A549 (cell line): ENCODE results near the gene MRPL42. TPM values are rescaled to one million over a fixed set of nuclear protein-coding genes. Genes with fewer than 3 reads are reported as not detected.
"Not testable (repeated sequence)": the region's sequence is repeated elsewhere in the genome, so short reads cannot be mapped to it uniquely, and the experiment has no call there.

Source experiments
- ATAC-seq, 2 experiments: fragments of 200-7000 bp in 1 of 2; fragments of >200 bp in 1 of 2; cut with Nextera tagmentation in 1 of 2; cut with Tn5 transposase in 1 of 2; 3 replicates each; pipeline versions ENCODE4 v1.8.0 to v1.9.1; 2018 to 2020; ENCODE audit warnings: mild to moderate bottlenecking in 1 of 2, moderate library complexity in 1 of 2
- CTCF ChIA-PET: fragments of 300-600 bp; sonication (Branson Sonifier 250); formaldehyde crosslinking; extraction: SDS; loops from one replicate; lab custom pipeline; 2021; ENCODE audit warnings: antibody characterized with exemption, inconsistent platforms; lab: Yijun Ruan, JAX
- POLR2A ChIA-PET: fragments of 350-600 bp; formaldehyde crosslinking; extraction: SDS; loops from one replicate; lab custom pipeline; 2021; ENCODE audit warnings: antibody characterized with exemption, inconsistent platforms; lab: Yijun Ruan, JAX
- DNase-seq, 2 experiments: peaks; one replicate each; pipeline versions ENCODE4 v3.0.0 to v3.0.0-alpha.2; 2011 to 2016; ENCODE audit warnings: low read depth in 1 of 2, low spot score in 1 of 2
- FAIRE-seq: peaks from 2 replicates; lab custom pipeline; 2011; peaks lifted over from hg19 to GRCh38; lab: Jason Lieb, UNC
- H3K27ac ChIP-seq, 2 experiments: fragments of >200 bp; sonication (Bioruptor Twin); formaldehyde crosslinking; 3 replicates each; pipeline ENCODE4 v1.5.1; 2016 to 2017
- H3K4me1 ChIP-seq: fragments of >200 bp; sonication (Bioruptor Twin); formaldehyde crosslinking; 3 replicates; pipeline ENCODE4 v1.6.1; 2016
- H3K4me2 ChIP-seq: fragments of >200 bp; sonication (Bioruptor Twin); formaldehyde crosslinking; 3 replicates; pipeline ENCODE4 v1.6.1; 2016
- H3K4me3 ChIP-seq: fragments of >200 bp; sonication (Bioruptor Twin); formaldehyde crosslinking; 3 replicates; pipeline ENCODE4 v1.5.1; 2016
- H3K9me3 ChIP-seq: fragments of >200 bp; sonication (Bioruptor Twin); formaldehyde crosslinking; 3 replicates; pipeline ENCODE4 v1.6.1; 2016
- BCL3 ChIP-seq: fragments of >200 bp; sonication (Bioruptor Twin); formaldehyde crosslinking; IDR thresholded peaks from 3 replicates; pipeline ENCODE4 v1.6.1; 2016
- BHLHE40 ChIP-seq: IDR thresholded peaks from 2 replicates; pipeline ENCODE4 v1.6.1; 2012; ENCODE audit warnings: low read depth, low read length, inconsistent platforms
- CBX2 ChIP-seq: fragments of 200-600 bp; sonication (generic); IDR thresholded peaks from 2 replicates; pipeline ENCODE4 v1.6.1; 2016; ENCODE audit warnings: low read depth, mild to moderate bottlenecking, borderline replicate concordance
- CEBPB ChIP-seq, 2 experiments: fragments of >200 bp in 1 of 2; sonication (Bioruptor Twin) in 1 of 2; formaldehyde crosslinking in 1 of 2; IDR thresholded peaks; 2 replicates each; pipeline ENCODE4 v1.6.1; 2012 to 2016
- CHD4 ChIP-seq: fragments of 200-600 bp; sonication (generic); IDR thresholded peaks from 2 replicates; pipeline ENCODE4 v1.6.1; 2016; ENCODE audit warnings: antibody characterized with exemption, mild to moderate bottlenecking, borderline replicate concordance
- CTCF ChIP-seq: fragments of >200 bp; sonication (Bioruptor Twin); formaldehyde crosslinking; IDR thresholded peaks from 3 replicates; pipeline ENCODE4 v1.5.1; 2016
- EP300 ChIP-seq, 2 experiments: fragments of >200 bp; sonication (Bioruptor Twin); formaldehyde crosslinking; IDR thresholded peaks; 2 replicates in 1 of 2; 3 replicates in 1 of 2; pipeline ENCODE4 v1.6.1; 2016 to 2017
- ESRRA ChIP-seq: fragments of 150-350 bp; IDR thresholded peaks from 2 replicates; pipeline ENCODE4 v1.6.1; 2014; ENCODE audit warnings: mild to moderate bottlenecking, low read length, borderline replicate concordance
- FOSL2 ChIP-seq, 2 experiments: fragments of 450-650 bp in 1 of 2; fragments of >200 bp in 1 of 2; sonication (Bioruptor Twin) in 1 of 2; formaldehyde crosslinking; IDR thresholded peaks; 2 replicates each; pipeline versions ENCODE4 v1.5.0 to v1.6.1; 2016 to 2020; ENCODE audit warnings: mild to moderate bottlenecking in 1 of 2, moderate library complexity in 1 of 2
- GATA3 ChIP-seq: IDR thresholded peaks from 2 replicates; pipeline ENCODE4 v1.6.1; 2012; ENCODE audit warnings: borderline replicate concordance
- HDAC2 ChIP-seq: fragments of 200-600 bp; sonication (generic); IDR thresholded peaks from 2 replicates; pipeline ENCODE4 v1.6.1; 2016
- HEYL ChIP-seq: fragments of 250-450 bp; sonication (Bioruptor Pico); IDR thresholded peaks from 2 replicates; pipeline ENCODE4 v1.8.0; 2021; ENCODE audit warnings: mild to moderate bottlenecking, moderate library complexity
- HOXB5 ChIP-seq: fragments of 250-450 bp; sonication (Bioruptor Pico); IDR thresholded peaks from 2 replicates; pipeline ENCODE4 v1.5.0; 2020; ENCODE audit warnings: mild to moderate bottlenecking, moderate library complexity
- JUN ChIP-seq, 2 experiments: fragments of >200 bp; sonication (Bioruptor Twin); formaldehyde crosslinking; IDR thresholded peaks; 2 replicates in 1 of 2; 3 replicates in 1 of 2; pipeline ENCODE4 v1.6.1; 2016 to 2017
- JUNB ChIP-seq: fragments of >200 bp; sonication (Bioruptor Twin); formaldehyde crosslinking; IDR thresholded peaks from 2 replicates; pipeline ENCODE4 v1.6.1; 2016
- KDM5A ChIP-seq: fragments of 200-600 bp; sonication (generic); IDR thresholded peaks from 2 replicates; pipeline ENCODE4 v1.6.1; 2016; ENCODE audit warnings: antibody characterized with exemption, mild to moderate bottlenecking
- PBX3 ChIP-seq: IDR thresholded peaks from 2 replicates; pipeline ENCODE4 v1.6.1; 2012
- POLR2A ChIP-seq: IDR thresholded peaks from 2 replicates; pipeline ENCODE4 v1.6.1; 2012; ENCODE audit warnings: mild to moderate bottlenecking, low read length
- POLR2AphosphoS2 ChIP-seq: conservative IDR thresholded peaks from 2 replicates; pipeline ENCODE4 v1.6.1; 2012; ENCODE audit warnings: low read length, improper control_type of control experiment, inconsistent platforms
- RARB ChIP-seq: fragments of 250-450 bp; sonication (Bioruptor Pico); IDR thresholded peaks from 2 replicates; pipeline ENCODE4 v1.8.0; 2021; ENCODE audit warnings: mild to moderate bottlenecking, moderate library complexity
- TFCP2L1 ChIP-seq: fragments of 250-450 bp; sonication (Bioruptor Pico); IDR thresholded peaks from 2 replicates; pipeline ENCODE4 v1.5.0; 2021; ENCODE audit warnings: mild to moderate bottlenecking
- ZSCAN20 ChIP-seq: fragments of 250-450 bp; sonication (Bioruptor Pico); IDR thresholded peaks from 2 replicates; pipeline ENCODE4 v1.8.0; 2022; ENCODE audit warnings: mild to moderate bottlenecking, moderate library complexity
- WGBS: methylation state at CpG from one replicate; pipeline ENCODE4 v1.1.6; 2017; ENCODE audit errors: missing lambda C conversion rate; 5-methylcytosine and 5-hydroxymethylcytosine counted together
- polyA plus RNA-seq, 4 experiments: library from polyadenylated mRNA; depleted of rRNA in 3 of 4; stranded (reverse); fragments of >200 nt; fragmentation: RNase III in 1 of 4; extraction: RNeasy Plus Mini Kit Qiagen cat#74134 plus additional on column Dnase treatment in 1 of 4; gene quantifications; 2 replicates in 3 of 4; 3 replicates in 1 of 4; pipeline ENCODE4 v1.2.3, GENCODE V29; 2011 to 2017
- TF ChIP-seq, protein P1 (sequence below): IDR thresholded peaks from 2 replicates; pipeline ENCODE4 v1.6.1; 2012
- TF ChIP-seq, protein P2 (sequence below): fragments of 250-450 bp; sonication (Bioruptor Pico); IDR thresholded peaks from 2 replicates; pipeline ENCODE4 v1.5.0; 2020; ENCODE audit warnings: low read depth, mild to moderate bottlenecking, moderate library complexity

MRPL42 gene
- polyA plus RNA-seq, 2 of the 4 experiments (the other 2 are of a cell fraction), result 73.6 to 201 TPM

GRCh38 chr12:93552427-93552826 lies 85.1 kb downstream of the MRPL42 start:
- CTCF ChIA-PET, result interaction anchor here (0.6 to 2.3 kb wide), 5 partner anchors 12 to 550 kb away, joined by 3 to 9 read pairs (median 5); no protein-coding TSS in a partner anchor
- no peak for ATAC-seq

DNA sequence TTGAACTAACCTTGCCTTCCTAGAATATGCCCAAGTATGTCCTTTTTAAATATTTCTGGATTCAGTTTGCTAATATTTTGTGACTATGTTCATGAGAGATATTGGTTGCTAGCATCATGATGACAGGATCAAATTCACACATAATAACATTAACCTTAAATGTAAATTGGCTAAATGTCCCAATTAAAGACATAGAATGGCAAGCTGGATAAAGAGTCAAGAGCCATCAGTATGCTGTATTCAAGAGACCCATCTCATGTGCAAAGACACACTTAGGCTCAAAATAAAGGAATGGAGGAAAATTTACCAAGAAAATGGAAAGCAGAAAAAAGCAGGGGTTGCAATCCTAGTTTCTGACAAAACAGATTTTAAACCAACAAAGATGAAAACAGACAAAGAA lies 90.6 kb downstream of the MRPL42 start:
- POLR2A ChIA-PET, H3K4me1 ChIP-seq, H3K4me2 ChIP-seq, H3K4me3 ChIP-seq, FAIRE-seq, DNase-seq, H3K27ac ChIP-seq, ATAC-seq: not testable (repeated sequence)
- H3K9me3 ChIP-seq, result peaks cover 27% of the 10 kb centered on the region
- CTCF ChIA-PET, result interaction anchor here (1.5 to 4.0 kb wide), 2 partner anchors 10 to 544 kb away, joined by 4 to 21 read pairs; no protein-coding TSS in a partner anchor

More at GRCh38 chr12:93552427-93552826, 85.1 kb downstream of the MRPL42 start:
- FAIRE-seq (no peak), DNase-seq (no peak)
- 53% methylated on average over 4 of the region's 4 CpGs for WGBS
- no peak overlapping the region for H3K4me3 ChIP-seq
- H3K27ac ChIP-seq, result no peak overlapping the region
- H3K9me3 ChIP-seq, result no peaks in the 10 kb centered on the region
- no peak for TF ChIP-seq EP300 (IDR thresholded peaks at IDR 0.05)
- no peak for TF ChIP-seq POLR2AphosphoS2
- no peak for TF ChIP-seq HEYL (CRISPR knock-in tag)
- POLR2A ChIA-PET, result no interaction called here
- no peaks in the 10 kb centered on the region for H3K4me1 ChIP-seq
- no peak overlapping the region for H3K4me2 ChIP-seq

DNA sequence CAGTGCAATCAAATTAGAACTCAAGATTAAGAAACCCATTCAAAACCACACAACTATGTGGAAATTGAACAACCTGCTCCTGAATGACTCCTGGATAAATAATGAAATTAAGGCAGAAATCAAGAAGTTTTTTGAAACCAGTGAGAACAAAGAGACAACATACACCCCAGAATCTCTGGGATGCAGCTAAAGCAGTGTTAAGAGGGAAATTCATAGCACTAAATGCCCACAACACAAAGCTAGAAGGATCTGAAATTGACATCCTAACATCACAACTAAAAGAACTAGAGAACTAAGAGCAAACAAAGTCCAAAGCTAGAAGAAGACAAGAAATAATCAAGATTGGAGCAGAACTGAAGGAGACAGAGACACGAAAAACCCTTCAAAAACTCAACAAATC lies 91.4 kb downstream of the MRPL42 start:
- ATAC-seq, POLR2A ChIA-PET, H3K4me3 ChIP-seq, H3K4me2 ChIP-seq, FAIRE-seq, H3K27ac ChIP-seq, DNase-seq: not testable (repeated sequence)
- WGBS, result 46% methylated on average over 1 of the region's 1 CpG
- Histone ChIP-seq H3K4me1 (peaks cover 12% of the 10 kb centered on the region), H3K9me3 (peaks cover 27% of the 10 kb centered on the region)
- 0 out of 2 replicates have a peak, but pooled peaks have one; percentile 22 for TF ChIP-seq HDAC2
- TF ChIP-seq, all 56 proteins: peak for 1; not testable (repeated sequence) for 55
- CTCF ChIA-PET, result interaction anchor here (0.6 to 4.0 kb wide), 3 partner anchors 9 to 543 kb away, joined by 3 to 21 read pairs (median 4); no protein-coding TSS in a partner anchor

DNA sequence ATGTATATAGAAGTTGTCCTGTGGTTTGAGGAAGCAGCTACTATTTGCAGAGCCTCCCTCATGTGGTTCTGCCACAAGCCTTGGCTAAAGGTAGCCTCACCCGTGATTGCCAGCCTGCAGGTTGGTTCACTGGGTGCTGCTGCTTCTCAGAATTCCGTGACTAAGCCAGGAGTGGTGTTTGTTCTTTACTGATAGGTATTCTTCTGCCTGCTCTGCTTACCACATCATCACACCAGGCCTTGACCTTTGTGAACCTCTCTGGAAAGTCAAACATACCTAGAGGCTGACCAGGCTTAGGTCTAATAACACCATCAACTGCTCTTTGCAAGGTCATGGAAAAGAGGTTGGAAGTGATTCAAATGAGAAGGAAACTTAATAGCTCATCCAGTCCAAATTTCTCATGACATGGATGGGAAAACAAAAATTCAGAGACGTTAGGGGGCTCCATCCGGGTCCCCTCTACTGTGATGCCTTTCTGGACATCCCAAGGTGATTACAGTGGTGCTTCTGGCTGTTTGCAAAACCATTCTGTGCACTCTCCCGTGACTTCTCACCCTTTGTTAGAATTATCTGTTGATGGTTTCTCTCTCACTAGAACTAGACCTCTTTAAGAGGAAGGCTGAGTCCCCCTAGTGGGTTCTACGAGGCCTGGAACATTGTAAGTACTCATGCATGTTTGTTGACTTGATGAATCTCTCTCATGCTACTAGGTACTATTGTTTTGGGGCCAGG lies 96.7 kb downstream of the MRPL42 start:
- Histone ChIP-seq H3K9me3 (peaks cover 16% of the 10 kb centered on the region), H3K27ac (peak overlapping the region; percentile 63 to 77), H3K4me1 (peaks cover 27% of the 10 kb centered on the region), H3K4me2 (peak overlapping the region; percentile 65), H3K4me3 (no peak overlapping the region)
- CTCF ChIA-PET, result interaction anchor here (0.6 to 12.6 kb wide), 18 partner anchors 9 to 538 kb away, joined by 3 to 91 read pairs (median 4); no protein-coding TSS in a partner anchor
- peak; percentile 96 to 97 for ATAC-seq
- WGBS, result 2% methylated on average over 6 of the region's 6 CpGs
- POLR2A ChIA-PET, result interaction anchor here (0.6 to 2.2 kb wide), 3 partner anchors 61 to 222 kb away, joined by 4 to 6 read pairs (median 4); partner anchors contain the start of gene UBE2N
- DNase-seq, result peak; percentile 76 to 89
- peak; percentile 85 for FAIRE-seq
- TF ChIP-seq EP300 (IDR thresholded peaks at IDR 0.05), result peak; percentile 48 to 73; a peak in 2 of 5 replicates
- TF ChIP-seq FOSL2 (IDR thresholded peaks at IDR 0.05), result peak; percentile 33; the same call in 1 of the 2 replicates
- TF ChIP-seq FOSL2 (CRISPR knock-in tag; IDR thresholded peaks at IDR 0.05), result peak; percentile 82
- TF ChIP-seq JUNB, result peak; percentile 69
- TF ChIP-seq CHD4, result no peak
- TF ChIP-seq, protein P1, sequence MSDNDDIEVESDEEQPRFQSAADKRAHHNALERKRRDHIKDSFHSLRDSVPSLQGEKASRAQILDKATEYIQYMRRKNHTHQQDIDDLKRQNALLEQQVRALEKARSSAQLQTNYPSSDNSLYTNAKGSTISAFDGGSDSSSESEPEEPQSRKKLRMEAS, result peak; percentile 64
- TF ChIP-seq CTCF, result peak; percentile 53
- TF ChIP-seq, protein P2, sequence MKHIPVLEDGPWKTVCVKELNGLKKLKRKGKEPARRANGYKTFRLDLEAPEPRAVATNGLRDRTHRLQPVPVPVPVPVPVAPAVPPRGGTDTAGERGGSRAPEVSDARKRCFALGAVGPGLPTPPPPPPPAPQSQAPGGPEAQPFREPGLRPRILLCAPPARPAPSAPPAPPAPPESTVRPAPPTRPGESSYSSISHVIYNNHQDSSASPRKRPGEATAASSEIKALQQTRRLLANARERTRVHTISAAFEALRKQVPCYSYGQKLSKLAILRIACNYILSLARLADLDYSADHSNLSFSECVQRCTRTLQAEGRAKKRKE, result no peak
- no peak for TF ChIP-seq ZSCAN20 (CRISPR knock-in tag)
- peak; percentile 80; the same call in 1 of the 2 replicates for TF ChIP-seq RARB (CRISPR knock-in tag)
- TF ChIP-seq KDM5A, result no peak
- TF ChIP-seq TFCP2L1, result no peak
- peak; percentile 32; the same call in 1 of the 2 replicates for TF ChIP-seq PBX3
- peak; percentile 82 for TF ChIP-seq GATA3
- no peak for TF ChIP-seq POLR2A
- TF ChIP-seq HOXB5 (CRISPR knock-in tag), result no peak
- TF ChIP-seq CEBPB (IDR thresholded peaks at IDR 0.05), result peak; percentile 23 to 72; a peak in 2 of 4 replicates
- no peak for TF ChIP-seq BCL3
- peak; percentile 42 to 76; a peak in 3 of 5 replicates for TF ChIP-seq JUN (IDR thresholded peaks at IDR 0.05)
- TF ChIP-seq CBX2, result no peak
- TF ChIP-seq BHLHE40, result no peak
- TF ChIP-seq ESRRA, result peak; percentile 58; the same call in 1 of the 2 replicates
